CD4-positive, alpha-beta T cell (primary cell): Measurements from ENCODE around the gene KLHL36. TPM values are rescaled to one million over a fixed set of nuclear protein-coding genes. Genes with fewer than 3 reads are reported as not detected.
"Not testable (repeated sequence)": the region's sequence is repeated elsewhere in the genome, so short reads cannot be mapped to it uniquely, and the experiment has no call there.

Experiments
- ATAC-seq: fragments of 200-7000 bp; cut with Tn5 transposase; one replicate; pipeline ENCODE4 v1.10.0; 2022; ENCODE audit warnings: mild to moderate bottlenecking; ENCODE audit not compliant: poor library complexity
- CTCF ChIA-PET: fragments of 350-600 bp; sonication (Branson Sonifier 250); formaldehyde crosslinking; loops from one replicate; lab custom pipeline; 2021; ENCODE audit warnings: antibody characterized with exemption, inconsistent platforms; lab: Charles Lee
- POLR2A ChIA-PET: fragments of 350-600 bp; sonication (Branson Sonifier 250); formaldehyde crosslinking; loops from one replicate; lab custom pipeline; 2021; ENCODE audit warnings: antibody characterized with exemption, inconsistent platforms; lab: Charles Lee
- DNase-seq, 14 experiments: peaks; one replicate each; pipeline ENCODE4 v3.0.0-alpha.2; 2013 to 2020; ENCODE audit warnings: mixed read lengths in 2 of 14
- H3K27ac ChIP-seq, 2 donors: one replicate each; pipeline versions ENCODE4 v1.5.1 to v1.7.0; 2013; ENCODE audit warnings: low read length in 2 of 2, low read depth in 1 of 2, mild to moderate bottlenecking in 1 of 2
- H3K27me3 ChIP-seq, 2 experiments: 1 replicate in 1 of 2; 2 replicates in 1 of 2; pipeline versions ENCODE4 v1.6.1 to v1.7.0; 2013; ENCODE audit warnings: low read length in 2 of 2, control low read depth in 1 of 2, mild to moderate bottlenecking in 1 of 2, moderate library complexity in 1 of 2; ENCODE audit not compliant: insufficient read depth in 2 of 2, control insufficient read depth in 1 of 2
- H3K36me3 ChIP-seq: one replicate; pipeline ENCODE4 v1.6.1; 2013; ENCODE audit warnings: low read length, control low read depth; ENCODE audit not compliant: insufficient read depth
- H3K4me1 ChIP-seq: one replicate; pipeline ENCODE4 v1.6.1; 2013; ENCODE audit warnings: low read length, control low read depth; ENCODE audit not compliant: insufficient read depth
- H3K4me3 ChIP-seq: one replicate; pipeline ENCODE4 v1.5.1; 2013; ENCODE audit warnings: mild to moderate bottlenecking, low read length, moderate library complexity
- H3K9me3 ChIP-seq, 2 experiments: 1 replicate in 1 of 2; 2 replicates in 1 of 2; pipeline versions ENCODE4 v1.6.1 to v1.7.0; 2013; ENCODE audit warnings: low read length in 2 of 2, mild to moderate bottlenecking in 2 of 2, control low read depth in 1 of 2, moderate library complexity in 1 of 2; ENCODE audit not compliant: control insufficient read depth in 1 of 2, insufficient read depth in 1 of 2
- H3K27ac Mint-ChIP-seq: one replicate; pipeline ENCODE4 v1.8.0; 2020; ENCODE audit warnings: mixed read lengths
- H3K27me3 Mint-ChIP-seq: one replicate; pipeline ENCODE4 v1.8.0; 2021; ENCODE audit warnings: mixed read lengths
- H3K36me3 Mint-ChIP-seq: one replicate; pipeline ENCODE4 v1.8.0; 2021; ENCODE audit warnings: low read depth, mixed read lengths
- H3K4me1 Mint-ChIP-seq: one replicate; pipeline ENCODE4 v1.8.0; 2021; ENCODE audit warnings: low read depth, mixed read lengths
- H3K4me3 Mint-ChIP-seq: one replicate; pipeline ENCODE4 v1.8.0; 2020; ENCODE audit warnings: mild to moderate bottlenecking, mixed read lengths
- H3K9me3 Mint-ChIP-seq: one replicate; pipeline ENCODE4 v1.8.0; 2020; ENCODE audit warnings: mixed read lengths
- CTCF ChIP-seq: fragments of 200-600 bp; IDR thresholded peaks from one replicate; pipeline ENCODE4 v1.8.0; 2022; ENCODE audit warnings: antibody characterized with exemption, mild to moderate bottlenecking
- intact Hi-C, 2 experiments: fragments of 100-400 bp; cut with DNase I in 1 of 2; cut with micrococcal nuclease in 1 of 2; formaldehyde crosslinking; loops; one replicate each; pipeline versions ENCODE4 v1.15.1 to v1.9.0; 2023 to 2025; cut with DNase I, micrococcal nuclease
- total RNA-seq, 174 experiments: library from RNA in 2 of 174; stranded (reverse) in 2 of 174; gene quantifications; one replicate each; pipeline ENCODE4 v1.2.3 and lab custom pipeline; 2021 to 2026

KLHL36 gene
- total RNA-seq, 2 experiments from 2014 or later: 76.6 to 78.6 TPM

- Mint-ChIP-seq H3K27me3 (no peaks in the 10 kb centered on the region), H3K4me1 (no peaks in the 10 kb centered on the region), H3K36me3 (no peaks in the 10 kb centered on the region), H3K9me3 (no peaks in the 10 kb centered on the region), H3K27ac (no peak overlapping the region), H3K4me3 (no peak overlapping the region)
- ChIA-PET POLR2A (interaction anchor here (1.1 kb wide), 1 partner anchor 14 kb away, joined by 3 read pairs; no protein-coding TSS in a partner anchor), CTCF (interaction anchor here (2.7 kb wide), 1 partner anchor 15 kb away, joined by 7 read pairs; no protein-coding TSS in a partner anchor)
- Histone ChIP-seq H3K36me3 (no peaks in the 10 kb centered on the region), H3K4me3 (no peak overlapping the region), H3K27me3 (peaks cover 0 to 5% of the 10 kb centered on the region in 2 experiments), H3K27ac (no peak overlapping the region), H3K9me3 (no peaks in the 10 kb centered on the region), H3K4me1 (no peaks in the 10 kb centered on the region)
- ATAC-seq (no peak), DNase-seq (no peak)
- intact Hi-C loops: no loop called here
- no peak for TF ChIP-seq CTCF
Observed at GRCh38 chr16:84686707-84687298, 38.5 kb downstream of the KLHL36 start.

- TF ChIP-seq CTCF: no peak
- DNase-seq: peak in 2 of 14 experiments; percentile 34 to 51
- Mint-ChIP-seq H3K27me3 (no peaks in the 10 kb centered on the region), H3K4me3 (no peak overlapping the region), H3K9me3 (no peaks in the 10 kb centered on the region), H3K27ac (no peak overlapping the region), H3K36me3 (no peaks in the 10 kb centered on the region), H3K4me1 (no peaks in the 10 kb centered on the region)
- no peak overlapping the region for H3K27ac ChIP-seq
- ChIA-PET POLR2A (no interaction called here), CTCF (interaction anchor here (0.6 kb wide), 2 partner anchors 56 to 623 kb away, joined by 3 to 4 read pairs; no protein-coding TSS in a partner anchor)
- peaks cover 0 to 4% of the 10 kb centered on the region in 2 experiments for H3K27me3 ChIP-seq
- no peaks in the 10 kb centered on the region for H3K9me3 ChIP-seq
- ATAC-seq: no peak
- H3K4me3 ChIP-seq: no peak overlapping the region
- H3K4me1 ChIP-seq: no peaks in the 10 kb centered on the region
- intact Hi-C loops: no loop called here
- H3K36me3 ChIP-seq: no peaks in the 10 kb centered on the region
Observed at GRCh38 chr16:84687715-84688114, 39.4 kb downstream of the KLHL36 start.

- intact Hi-C loops, CTCF ChIA-PET, H3K27ac Mint-ChIP-seq: not testable (repeated sequence)
Observed at GRCh38 chr16:84688163-84688562, 39.9 kb downstream of the KLHL36 start.

More at GRCh38 chr16:84688163-84688562, 39.9 kb downstream of the KLHL36 start:
- H3K4me3 ChIP-seq, H3K27ac ChIP-seq, H3K36me3 ChIP-seq, H3K4me1 Mint-ChIP-seq, H3K9me3 ChIP-seq, POLR2A ChIA-PET, H3K27me3 Mint-ChIP-seq, H3K27me3 ChIP-seq, ATAC-seq, H3K36me3 Mint-ChIP-seq, DNase-seq, H3K4me1 ChIP-seq, H3K9me3 Mint-ChIP-seq, H3K4me3 Mint-ChIP-seq: not testable (repeated sequence)
